Endodermal cell (in vitro differentiated cells): ENCODE results near the gene SH3BP4. TPM values are rescaled to one million over a fixed set of nuclear protein-coding genes. Genes with fewer than 3 reads are reported as not detected.

Source experiments
- DNase-seq: peaks from one replicate; pipeline ENCODE4 v3.0.0-alpha.2; 2017
- H3K27ac ChIP-seq: 2 replicates; pipeline ENCODE4 v1.5.1; 2013; ENCODE audit warnings: mild to moderate bottlenecking, low read depth, low read length, moderate library complexity
- H3K27me3 ChIP-seq: 2 replicates; pipeline ENCODE4 v1.6.1; 2013; ENCODE audit warnings: mild to moderate bottlenecking, low read length, moderate library complexity; ENCODE audit not compliant: insufficient read depth, control insufficient read depth, poor library complexity, severe bottlenecking
- H3K36me3 ChIP-seq: 2 replicates; pipeline ENCODE4 v1.7.0; 2013; ENCODE audit warnings: mild to moderate bottlenecking, low read length, moderate library complexity; ENCODE audit not compliant: control insufficient read depth, insufficient read depth
- H3K4me1 ChIP-seq: one replicate; pipeline ENCODE4 v1.7.0; 2013; ENCODE audit warnings: low read length; ENCODE audit not compliant: control insufficient read depth, insufficient read depth
- H3K4me3 ChIP-seq: 2 replicates; pipeline ENCODE4 v1.5.1; 2013; ENCODE audit warnings: mild to moderate bottlenecking, low read length, moderate library complexity
- H3K9ac ChIP-seq: 2 replicates; pipeline ENCODE4 v1.6.1; 2013; ENCODE audit warnings: mild to moderate bottlenecking, low read length, moderate library complexity; ENCODE audit not compliant: poor library complexity, severe bottlenecking; ENCODE audit errors: extremely low read depth
- H3K9me3 ChIP-seq: 2 replicates; pipeline ENCODE4 v1.6.1; 2013; ENCODE audit warnings: mild to moderate bottlenecking, low read length, moderate library complexity; ENCODE audit not compliant: control insufficient read depth
- H3K27ac Mint-ChIP-seq: 2 replicates; pipeline ENCODE4 v1.8.0; 2020; ENCODE audit warnings: mixed read lengths
- H3K27me3 Mint-ChIP-seq: 2 replicates; pipeline ENCODE4 v1.8.0; 2021; ENCODE audit warnings: mild to moderate bottlenecking, mixed read lengths; ENCODE audit not compliant: insufficient read depth
- H3K36me3 Mint-ChIP-seq: 2 replicates; pipeline ENCODE4 v1.8.0; 2020; ENCODE audit warnings: low read depth, mixed read lengths
- H3K4me1 Mint-ChIP-seq: 2 replicates; pipeline ENCODE4 v1.8.0; 2020; ENCODE audit warnings: mixed read lengths
- H3K4me3 Mint-ChIP-seq: 2 replicates; pipeline ENCODE4 v1.8.0; 2020; ENCODE audit warnings: mild to moderate bottlenecking, moderate library complexity, mixed read lengths
- H3K9me3 Mint-ChIP-seq: 2 replicates; pipeline ENCODE4 v1.8.0; 2020; ENCODE audit warnings: mild to moderate bottlenecking, mixed read lengths
- WGBS, 2 experiments: methylation state at CpG; one replicate each; pipeline versions ENCODE4 v1.1.5 to v1.1.7; 2013; ENCODE audit warnings: missing lambda C conversion rate in 2 of 2, mixed read lengths in 1 of 2; ENCODE audit not compliant: insufficient coverage in 1 of 2, insufficient read length in 1 of 2; 5-methylcytosine and 5-hydroxymethylcytosine counted together
- total RNA-seq, 2 donors: library from RNA; stranded (reverse); fragmentation: NEBNext Ultra II Directional in 1 of 2; extraction: Animal tissue kit (Norgen Biotek cat#: 25700) in 1 of 2; gene quantifications; 2 replicates in 1 of 2; 3 replicates in 1 of 2; pipeline ENCODE4 v1.2.1, GENCODE V29; 2021
- TF ChIP-seq, protein P1 (sequence below): fragments of 200-600 bp; sonication (generic); conservative IDR thresholded peaks from 2 replicates; pipeline ENCODE4 v1.5.0; 2021; ENCODE audit warnings: antibody characterized with exemption, mild to moderate bottlenecking

Gene SH3BP4
- total RNA-seq, 2 donors from 2014 or later, result 49.1 to 53.4 TPM

DNA sequence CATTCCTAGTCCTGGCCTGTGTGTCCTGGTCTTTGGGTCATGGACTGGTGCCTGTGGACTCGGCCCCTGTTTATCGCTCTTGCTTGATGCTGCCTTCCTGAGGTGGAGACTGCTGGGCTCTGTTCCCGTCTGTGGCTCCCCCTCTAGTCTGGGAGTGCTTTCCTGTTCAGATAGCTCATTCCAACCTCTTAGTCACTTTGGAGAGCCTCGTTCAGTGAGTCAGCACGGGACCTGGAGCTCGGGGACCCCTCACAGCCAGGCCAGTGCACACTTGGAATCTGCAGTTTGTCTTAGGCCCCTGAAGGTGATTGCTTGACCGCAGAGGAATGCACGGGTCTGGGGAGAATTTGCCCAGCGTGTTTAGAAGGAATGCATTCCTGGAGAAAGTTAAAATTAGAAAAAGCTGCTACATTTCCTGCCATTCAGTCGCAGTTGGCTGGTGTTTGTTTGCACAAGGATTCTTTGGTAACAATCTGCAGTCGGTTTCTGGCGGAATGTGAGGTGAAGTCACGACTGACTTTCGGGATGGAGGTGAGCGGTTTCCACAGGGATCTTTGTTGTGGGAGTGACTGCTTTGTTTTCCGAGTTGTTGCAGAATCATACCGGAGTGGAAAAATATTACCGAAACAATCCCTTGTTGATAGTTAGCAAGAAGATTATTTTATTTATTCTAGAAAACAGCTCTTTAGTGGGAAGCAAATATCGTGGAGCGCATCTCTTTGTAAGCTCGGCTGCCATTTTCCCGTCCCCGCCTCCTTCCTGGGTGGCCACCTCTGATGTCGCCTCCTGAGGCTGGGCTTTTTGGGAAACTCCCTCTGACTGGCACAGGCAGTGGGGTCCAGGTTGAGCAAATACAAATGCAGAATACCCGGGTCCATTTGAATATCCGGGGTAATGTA lies 29.6 kb downstream of the SH3BP4 start:
- 35 to 45% methylated on average over 22 to 26 of the region's 26 CpGs for WGBS, 2 experiments
- H3K9me3 Mint-ChIP-seq, result peaks cover 12% of the 10 kb centered on the region
- H3K4me3 ChIP-seq, result peak overlapping the region; percentile 7

DNA sequence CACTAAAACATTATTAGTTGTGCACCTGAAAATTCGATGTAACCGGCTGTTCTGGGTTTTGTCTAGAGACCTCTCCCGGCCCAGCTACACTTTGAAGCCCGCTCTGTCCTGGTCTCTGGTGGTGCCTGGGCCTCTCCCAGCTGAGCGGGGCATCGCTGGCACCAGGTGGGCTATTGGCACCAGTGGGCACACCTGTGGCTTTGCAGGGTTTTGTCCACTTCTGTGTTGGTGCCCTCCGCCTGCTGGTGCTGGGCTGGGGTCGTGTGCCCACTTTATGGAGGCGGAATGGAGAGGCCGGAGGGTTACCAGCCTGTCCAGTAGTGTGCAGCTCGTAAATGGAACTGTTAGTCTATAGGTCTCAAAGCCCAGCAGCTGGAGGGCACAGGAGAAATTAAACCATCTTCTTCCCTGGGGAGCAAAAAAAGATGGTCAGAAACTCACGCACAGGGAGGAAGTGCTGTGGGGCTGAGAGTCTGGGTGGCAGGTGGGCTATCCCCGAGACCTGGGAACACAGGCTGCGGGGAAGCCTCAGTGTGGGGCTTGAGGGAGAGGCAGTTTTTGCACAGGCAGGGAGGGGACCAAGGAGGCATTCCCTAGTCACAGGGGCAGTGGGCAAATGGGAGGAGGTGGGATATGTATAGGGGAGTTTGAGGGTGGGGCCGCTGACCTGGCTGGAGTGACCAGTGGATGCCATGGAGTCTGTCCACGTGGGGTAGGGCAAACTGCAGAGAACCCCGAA lies 30.4 kb downstream of the SH3BP4 start:
- Mint-ChIP-seq H3K9me3 (peaks cover 12% of the 10 kb centered on the region), H3K27ac (peak overlapping the region; percentile 97), H3K27me3 (no peaks in the 10 kb centered on the region), H3K4me3 (no peak overlapping the region), H3K4me1 (peaks cover 76% of the 10 kb centered on the region), H3K36me3 (peaks cover 26% of the 10 kb centered on the region)
- Histone ChIP-seq H3K27ac (peak overlapping the region; percentile 71), H3K9me3 (peaks cover 13% of the 10 kb centered on the region), H3K36me3 (peaks cover 33% of the 10 kb centered on the region), H3K9ac (peak overlapping the region; percentile 35), H3K4me1 (peaks cover 48% of the 10 kb centered on the region), H3K27me3 (no peaks in the 10 kb centered on the region), H3K4me3 (peak overlapping the region; percentile 7)
- DNase-seq, result no peak
- TF ChIP-seq, protein P1, sequence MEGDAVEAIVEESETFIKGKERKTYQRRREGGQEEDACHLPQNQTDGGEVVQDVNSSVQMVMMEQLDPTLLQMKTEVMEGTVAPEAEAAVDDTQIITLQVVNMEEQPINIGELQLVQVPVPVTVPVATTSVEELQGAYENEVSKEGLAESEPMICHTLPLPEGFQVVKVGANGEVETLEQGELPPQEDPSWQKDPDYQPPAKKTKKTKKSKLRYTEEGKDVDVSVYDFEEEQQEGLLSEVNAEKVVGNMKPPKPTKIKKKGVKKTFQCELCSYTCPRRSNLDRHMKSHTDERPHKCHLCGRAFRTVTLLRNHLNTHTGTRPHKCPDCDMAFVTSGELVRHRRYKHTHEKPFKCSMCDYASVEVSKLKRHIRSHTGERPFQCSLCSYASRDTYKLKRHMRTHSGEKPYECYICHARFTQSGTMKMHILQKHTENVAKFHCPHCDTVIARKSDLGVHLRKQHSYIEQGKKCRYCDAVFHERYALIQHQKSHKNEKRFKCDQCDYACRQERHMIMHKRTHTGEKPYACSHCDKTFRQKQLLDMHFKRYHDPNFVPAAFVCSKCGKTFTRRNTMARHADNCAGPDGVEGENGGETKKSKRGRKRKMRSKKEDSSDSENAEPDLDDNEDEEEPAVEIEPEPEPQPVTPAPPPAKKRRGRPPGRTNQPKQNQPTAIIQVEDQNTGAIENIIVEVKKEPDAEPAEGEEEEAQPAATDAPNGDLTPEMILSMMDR, result no peak
- 90 to 91% methylated on average over 15 to 17 of the region's 17 CpGs for WGBS, 2 experiments

More for the DNA sequence above, 29.6 kb downstream of the SH3BP4 start:
- Mint-ChIP-seq H3K4me1 (peaks cover 83% of the 10 kb centered on the region), H3K27ac (peak overlapping the region; percentile 97), H3K36me3 (peaks cover 21% of the 10 kb centered on the region), H3K27me3 (no peaks in the 10 kb centered on the region), H3K4me3 (peak overlapping the region; percentile 30)
- Histone ChIP-seq H3K27me3 (no peaks in the 10 kb centered on the region), H3K36me3 (peaks cover 29% of the 10 kb centered on the region), H3K9me3 (peaks cover 13% of the 10 kb centered on the region), H3K9ac (peak overlapping the region; percentile 35), H3K27ac (peak overlapping the region; percentile 71), H3K4me1 (peaks cover 48% of the 10 kb centered on the region)
- TF ChIP-seq, protein P1, result no peak
- DNase-seq, result peak; percentile 89

DNA sequence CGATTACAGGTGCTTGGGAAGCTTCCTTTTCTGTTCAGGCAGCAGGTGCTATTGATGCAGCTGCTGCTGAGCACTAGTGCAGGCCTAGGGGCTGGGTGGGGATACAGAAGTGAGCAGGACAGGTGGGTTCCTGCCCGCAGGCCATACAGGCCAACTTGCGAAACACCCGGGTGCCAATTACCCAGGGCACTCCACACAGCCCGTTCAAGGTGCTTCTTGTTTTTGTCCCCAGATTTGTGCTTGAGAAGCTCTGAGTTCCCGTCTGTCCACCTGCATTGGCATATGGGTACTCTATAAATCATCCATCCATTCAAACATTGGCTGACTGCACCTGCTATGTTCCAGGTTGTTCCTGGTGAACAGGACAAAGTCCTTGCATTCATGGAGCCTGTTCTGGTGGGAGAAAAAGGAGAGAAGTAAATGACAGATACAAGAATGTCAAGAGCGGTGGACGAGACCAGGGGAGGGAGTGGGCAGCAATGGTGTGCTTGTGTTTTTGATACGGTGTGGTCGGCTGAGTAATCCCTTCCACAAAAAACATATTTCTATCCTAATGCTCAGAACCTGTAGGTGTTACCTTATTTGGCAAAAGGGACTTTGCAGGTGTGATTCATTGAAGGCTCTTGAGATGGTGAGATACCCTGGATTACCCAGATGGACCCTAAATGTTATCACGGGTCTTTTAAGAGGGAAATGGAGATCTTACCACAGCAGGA lies 31.4 kb downstream of the SH3BP4 start:
- no peak overlapping the region for H3K9ac ChIP-seq
- peak overlapping the region; percentile 33 for H3K27ac ChIP-seq
- Mint-ChIP-seq H3K27ac (peak overlapping the region; percentile 97), H3K36me3 (peaks cover 30% of the 10 kb centered on the region), H3K9me3 (peaks cover 12% of the 10 kb centered on the region), H3K27me3 (no peaks in the 10 kb centered on the region), H3K4me3 (no peak overlapping the region), H3K4me1 (peaks cover 75% of the 10 kb centered on the region)
- peaks cover 13% of the 10 kb centered on the region for H3K9me3 ChIP-seq
- no peak overlapping the region for H3K4me3 ChIP-seq
- H3K36me3 ChIP-seq, result peaks cover 38% of the 10 kb centered on the region
- no peaks in the 10 kb centered on the region for H3K27me3 ChIP-seq
- peaks cover 48% of the 10 kb centered on the region for H3K4me1 ChIP-seq
- DNase-seq, result no peak
- WGBS, 2 experiments, result 69 to 80% methylated on average over 5 to 9 of the region's 11 CpGs
- TF ChIP-seq, protein P1, result no peak
